GM20000 (cell line): ENCODE results near the gene SLC22A25.
"Not testable (repeated sequence)": the region's sequence is repeated elsewhere in the genome, so short reads cannot be mapped to it uniquely, and the experiment has no call there.

ENCODE experiments used
- DNase-seq: peaks from one replicate; pipeline ENCODE4 v3.0.0; 2012; ENCODE audit warnings: low spot score
- CTCF ChIP-seq: IDR thresholded peaks from 2 replicates; pipeline ENCODE4 v1.5.1; 2012; ENCODE audit warnings: mild to moderate bottlenecking, control low read depth; ENCODE audit errors: extremely low read depth, missing control alignments

SLC22A25 gene

GRCh38 chr11:63244862-63245261 lies 1.5 kb upstream of the SLC22A25 start:
- DNase-seq: no peak

GRCh38 chr11:63242089-63242781 lies 1.2 kb downstream of the SLC22A25 start:
- DNase-seq: no peak

More at GRCh38 chr11:63244862-63245261, 1.5 kb upstream of the SLC22A25 start:
- no peak for TF ChIP-seq CTCF

GRCh38 chr11:63240791-63241379 lies 2.5 kb downstream of the SLC22A25 start:
- DNase-seq: no peak
- TF ChIP-seq CTCF: no peak

More at GRCh38 chr11:63242089-63242781, 1.2 kb downstream of the SLC22A25 start:
- TF ChIP-seq CTCF: no peak

GRCh38 chr11:63240098-63240497 lies 3.3 kb downstream of the SLC22A25 start:
- TF ChIP-seq CTCF: no peak
- DNase-seq: no peak

- DNase-seq: no peak
Observed at GRCh38 chr11:63239254-63239653, 4.1 kb downstream of the SLC22A25 start.

GRCh38 chr11:63237413-63237812 lies 6.0 kb downstream of the SLC22A25 start:
- no peak for TF ChIP-seq CTCF
- no peak for DNase-seq

More at GRCh38 chr11:63239254-63239653, 4.1 kb downstream of the SLC22A25 start:
- TF ChIP-seq CTCF: no peak

- DNase-seq: not testable (repeated sequence)
Observed at GRCh38 chr11:63235471-63236461, 7.6 kb downstream of the SLC22A25 start.
